Stimulated activated CD4-positive, alpha-beta T cell treated with anti-CD3 and anti-CD28 coated beads, Interleukin-2, amount 100 ng/mL, for 4 hours (primary cell): ENCODE results near the gene USO1.
"Not testable (repeated sequence)": the region's sequence is repeated elsewhere in the genome, so short reads cannot be mapped to it uniquely, and the experiment has no call there.

Source experiments
- DNase-seq: peaks from one replicate; pipeline ENCODE4 v3.0.0-alpha.2; 2020; ENCODE audit warnings: low read depth

Gene USO1

DNA sequence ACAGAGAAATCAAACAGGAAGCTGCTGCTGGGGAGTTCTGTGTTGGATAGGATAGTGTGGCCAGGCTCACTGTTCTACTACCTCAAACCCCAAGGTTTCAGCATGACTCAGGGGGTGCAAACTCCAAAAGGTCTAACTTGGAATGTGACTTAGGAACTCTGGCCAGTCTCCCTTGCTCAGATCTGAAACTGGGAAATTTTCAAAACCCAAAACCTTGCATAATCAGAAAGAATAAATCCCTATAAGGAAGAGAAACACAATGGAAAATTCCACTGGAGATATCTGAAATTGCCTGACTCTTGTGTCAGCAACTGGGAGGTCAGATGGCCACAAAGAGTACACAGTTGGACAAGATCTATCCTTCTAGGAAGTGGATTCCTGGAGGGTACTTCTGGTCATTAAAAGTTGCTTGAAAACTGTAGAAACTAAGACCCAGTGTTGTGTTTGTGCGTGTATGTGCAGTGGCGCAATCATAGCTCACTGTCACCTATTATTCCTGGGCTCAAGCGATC is 119.8 kb downstream of the USO1 start:
- DNase-seq, result no peak

DNA sequence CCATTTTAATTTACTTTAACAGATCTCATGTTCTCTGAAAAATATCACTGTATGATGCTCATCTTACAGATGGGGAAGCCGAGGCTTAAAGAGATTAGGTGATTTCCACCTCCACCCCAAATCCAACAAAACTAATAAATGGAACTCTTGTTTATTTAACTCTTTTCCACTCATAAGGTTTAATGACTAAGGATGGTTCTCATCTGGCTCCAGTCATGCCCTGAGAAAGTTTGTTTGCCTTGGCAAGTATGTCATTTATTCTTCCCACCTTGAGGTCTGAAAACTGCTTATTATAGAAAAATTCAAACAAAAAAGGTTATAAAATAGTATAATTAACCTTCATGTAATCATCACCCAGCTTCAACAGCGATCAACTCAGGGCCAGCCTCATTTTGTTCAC is 121.6 kb downstream of the USO1 start:
- DNase-seq, result no peak

DNA sequence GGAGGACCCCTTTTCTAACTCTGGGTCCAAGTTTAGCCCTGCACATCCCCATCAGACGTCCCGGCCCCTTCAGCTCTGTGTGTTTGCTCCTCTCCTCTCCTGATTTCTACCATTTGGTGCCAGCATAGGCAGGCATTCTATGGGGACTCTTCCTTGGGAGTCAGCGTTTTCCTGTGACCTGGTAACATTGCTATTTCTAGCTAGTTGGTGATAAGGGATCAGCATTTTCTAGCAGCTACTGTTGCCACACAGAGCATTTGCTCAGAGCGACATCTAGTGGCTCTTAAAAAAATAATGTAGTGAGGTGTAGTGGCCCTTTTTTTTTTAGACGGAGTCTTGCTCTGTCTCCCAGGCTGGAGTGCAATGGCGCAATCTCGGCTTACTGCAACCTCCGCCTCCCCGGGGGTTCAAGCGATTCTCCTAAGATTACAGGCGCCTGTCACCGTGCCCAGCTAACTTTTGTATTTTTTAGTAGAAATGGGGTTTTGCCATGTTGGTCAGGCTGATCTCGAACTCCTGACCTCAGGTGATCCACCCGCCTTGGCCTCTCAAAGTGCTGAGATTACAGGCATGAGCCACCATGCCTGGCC is 123.9 kb downstream of the USO1 start:
- not testable (repeated sequence) for DNase-seq

DNA sequence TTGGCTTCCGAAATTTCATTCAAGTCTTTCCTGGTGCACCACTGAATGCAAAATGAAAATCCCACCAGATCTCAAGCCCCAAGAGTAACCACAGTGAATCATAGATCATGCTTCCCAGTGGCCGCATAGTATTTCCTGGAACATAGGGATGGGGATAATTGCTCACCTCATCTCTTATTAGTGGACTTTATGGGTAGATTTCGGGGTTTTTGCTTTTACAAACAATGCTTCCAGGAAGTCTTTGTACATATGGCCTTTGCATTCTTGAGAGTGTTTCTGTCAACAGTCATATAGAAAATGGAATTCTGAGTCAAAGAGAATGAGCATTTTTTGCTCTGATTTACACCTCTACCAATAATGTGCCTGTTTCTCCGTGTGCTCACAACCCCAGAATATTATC is 124.5 kb downstream of the USO1 start:
- no peak for DNase-seq

DNA sequence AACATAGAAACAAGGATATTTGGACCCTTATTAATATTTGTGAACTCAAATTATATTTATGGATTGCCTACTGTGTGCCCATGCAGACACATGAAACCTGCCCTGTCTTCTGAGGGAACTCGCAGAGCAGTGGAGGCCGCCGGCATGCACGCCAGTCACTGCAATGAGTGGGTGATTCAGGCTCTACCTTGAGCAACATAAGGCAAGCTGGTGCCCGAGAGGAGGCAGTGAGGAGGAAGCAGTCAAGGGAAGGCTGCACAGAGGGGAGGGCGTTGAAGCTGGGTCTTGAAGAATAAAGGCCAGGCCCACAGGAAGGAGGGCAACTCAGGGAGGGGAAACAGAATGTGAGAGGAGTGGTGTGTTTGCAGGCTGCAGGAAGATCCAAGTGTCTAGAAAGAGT is 125.1 kb downstream of the USO1 start:
- no peak for DNase-seq

DNA sequence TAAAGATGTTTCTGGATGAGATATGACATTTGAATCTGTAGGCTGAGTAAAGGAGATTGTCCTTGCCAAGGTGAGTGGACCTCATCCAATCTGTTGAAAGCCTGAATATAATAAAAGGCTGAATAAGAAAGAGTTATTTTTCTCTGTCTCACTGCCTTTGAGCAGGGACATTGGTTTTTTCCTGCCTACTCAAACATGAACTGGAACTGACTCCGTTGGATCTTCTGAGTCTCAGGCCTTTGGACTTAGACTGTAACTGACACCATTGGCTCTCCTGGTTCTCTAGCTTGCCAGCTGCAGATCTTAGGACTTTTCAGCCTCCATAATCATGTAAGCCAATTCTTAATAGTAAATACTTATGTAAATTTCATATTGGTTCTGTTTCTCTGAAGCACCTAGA is 134.3 kb downstream of the USO1 start:
- DNase-seq, result no peak

DNA sequence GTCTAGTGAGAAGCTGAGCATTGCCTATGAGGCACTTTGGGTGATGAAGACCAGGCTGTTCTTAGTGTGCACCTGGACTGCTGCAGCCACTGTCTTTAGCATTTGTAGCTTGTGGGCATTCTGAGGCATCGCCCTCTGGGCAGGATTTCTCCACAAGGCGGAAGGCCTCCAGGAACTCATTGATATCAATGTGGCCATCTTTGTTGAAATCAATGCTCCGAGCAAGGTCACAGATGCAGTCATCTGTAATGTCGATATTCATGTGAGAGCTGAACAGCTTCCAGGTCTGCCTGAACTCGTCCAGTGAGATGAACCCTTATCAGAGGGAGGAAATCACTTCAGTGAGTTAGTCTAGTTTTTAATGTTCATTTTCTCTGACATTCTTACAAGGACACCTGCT is 136.2 kb downstream of the USO1 start:
- no peak for DNase-seq
